ENCODE results near the gene MCF2L2. TPM values are rescaled to one million over a fixed set of nuclear protein-coding genes. Genes with fewer than 3 reads are reported as not detected.

Gene MCF2L2
- polyA plus RNA-seq, 1 donor from 2014 or later, result 9.3 TPM

GRCh38 chr3:183214277-183214612 is 214.2 kb downstream of the MCF2L2 start:
- Histone ChIP-seq H3K9me3 (ENCODE audit: low read length) (no peaks in the 10 kb centered on the region), H3K27me3 (ENCODE audit: insufficient read depth, low read depth, low read length) (no peaks in the 10 kb centered on the region), H3K36me3 (ENCODE audit: insufficient read depth, low read length) (no peaks in the 10 kb centered on the region), H3K9me2 (ENCODE audit: insufficient read depth, low read length) (no peaks in the 10 kb centered on the region), H3K9ac (ENCODE audit: low read length) (no peak overlapping the region), H3K79me2 (replicated peaks; ENCODE audit: insufficient read depth, low read length) (no peaks in the 10 kb centered on the region), H3K4me2 (ENCODE audit: low read length) (no peak overlapping the region), H3K4me3 (ENCODE audit: low read length) (no peak overlapping the region), H3K27ac (ENCODE audit: low read length) (no peak overlapping the region), H4K20me1 (ENCODE audit: insufficient read depth) (no peaks in the 10 kb centered on the region), H3F3A (ENCODE audit: insufficient read depth, low read length, poor library complexity, severe bottlenecking) (no peaks in the 10 kb centered on the region), H2AFZ (ENCODE audit: low read depth, low read length) (no peak overlapping the region)
- TF ChIP-seq RAD21 (conservative IDR thresholded peaks at IDR 0.05) (no peak), REST (IDR thresholded peaks at IDR 0.05; ENCODE audit: borderline replicate concordance) (no peak), CTCF (IDR thresholded peaks at IDR 0.05; ENCODE audit: poor library complexity, severe bottlenecking) (no peak), EP300 (conservative IDR thresholded peaks at IDR 0.05; ENCODE audit: poor library complexity, severe bottlenecking) (no peak), TAF1 (IDR thresholded peaks at IDR 0.05; ENCODE audit: low read depth) (no peak), MXI1 (conservative IDR thresholded peaks at IDR 0.05; ENCODE audit: poor library complexity, severe bottlenecking) (no peak), SMC3 (conservative IDR thresholded peaks at IDR 0.05; ENCODE audit: poor library complexity) (no peak), EZH2 (IDR thresholded peaks at IDR 0.05; ENCODE audit: borderline replicate concordance, insufficient read depth, low read length, poor library complexity, severe bottlenecking) (no peak), POLR2AphosphoS5 (IDR thresholded peaks at IDR 0.05) (no peak)

- H2AFZ ChIP-seq (ENCODE audit: low read depth, low read length), result no peak overlapping the region
- H3K9me3 ChIP-seq (ENCODE audit: low read length), result no peaks in the 10 kb centered on the region
- no peak overlapping the region for H3K27ac ChIP-seq (ENCODE audit: low read length)
- H3F3A ChIP-seq (ENCODE audit: insufficient read depth, low read length, poor library complexity, severe bottlenecking), result no peaks in the 10 kb centered on the region
- no peaks in the 10 kb centered on the region for H3K79me2 ChIP-seq (replicated peaks; ENCODE audit: insufficient read depth, low read length)
- no peak overlapping the region for H3K4me2 ChIP-seq (ENCODE audit: low read length)
- TF ChIP-seq MXI1 (conservative IDR thresholded peaks at IDR 0.05; ENCODE audit: poor library complexity, severe bottlenecking) (no peak), POLR2AphosphoS5 (IDR thresholded peaks at IDR 0.05) (no peak), CTCF (IDR thresholded peaks at IDR 0.05; ENCODE audit: poor library complexity, severe bottlenecking) (no peak), REST (IDR thresholded peaks at IDR 0.05; ENCODE audit: borderline replicate concordance) (no peak), TAF1 (IDR thresholded peaks at IDR 0.05; ENCODE audit: low read depth) (no peak), EP300 (conservative IDR thresholded peaks at IDR 0.05; ENCODE audit: poor library complexity, severe bottlenecking) (no peak), SMC3 (conservative IDR thresholded peaks at IDR 0.05; ENCODE audit: poor library complexity) (no peak), EZH2 (IDR thresholded peaks at IDR 0.05; ENCODE audit: borderline replicate concordance, insufficient read depth, low read length, poor library complexity, severe bottlenecking) (no peak), RAD21 (conservative IDR thresholded peaks at IDR 0.05) (no peak)
- H4K20me1 ChIP-seq (ENCODE audit: insufficient read depth), result no peaks in the 10 kb centered on the region
- H3K27me3 ChIP-seq (ENCODE audit: insufficient read depth, low read depth, low read length), result no peaks in the 10 kb centered on the region
- H3K9me2 ChIP-seq (ENCODE audit: insufficient read depth, low read length), result no peaks in the 10 kb centered on the region
- H3K36me3 ChIP-seq (ENCODE audit: insufficient read depth, low read length), result no peaks in the 10 kb centered on the region
- no peak overlapping the region for H3K4me3 ChIP-seq (ENCODE audit: low read length)
- no peak overlapping the region for H3K9ac ChIP-seq (ENCODE audit: low read length)
Observed at GRCh38 chr3:183213415-183214276, 214.8 kb downstream of the MCF2L2 start.
